ENCODE data around the gene LRRC42.

The LRRC42 gene

GRCh38 chr1:54004481-54005049 lies 58.4 kb downstream of the LRRC42 start:
- no peak for DNase-seq (ENCODE audit: extremely low spot score)
- ChIA-PET CTCF (interaction anchor here (1.0 kb wide), 1 partner anchor 10 kb away, joined by 3 read pairs; no protein-coding TSS in a partner anchor), POLR2A (no interaction called here)
- TF ChIP-seq CTCF (IDR thresholded peaks at IDR 0.05; ENCODE audit: control extremely low read depth, extremely low read depth, low read depth, missing control alignments), result no peak

GRCh38 chr1:54006508-54006907 lies 60.4 kb downstream of the LRRC42 start:
- POLR2A ChIA-PET, result no interaction called here
- peak; percentile 8 for DNase-seq (ENCODE audit: extremely low spot score)
- CTCF ChIA-PET, result interaction anchor here (1.3 kb wide), 1 partner anchor 26 kb away, joined by 4 read pairs; no protein-coding TSS in a partner anchor
- TF ChIP-seq CTCF (IDR thresholded peaks at IDR 0.05; ENCODE audit: control extremely low read depth, extremely low read depth, low read depth, missing control alignments), result no peak

- POLR2A ChIA-PET, result no interaction called here
These were observed 61.5 kb downstream of the LRRC42 start for GRCh38 chr1:54007613-54008012.

GRCh38 chr1:54008876-54009275 lies 62.7 kb downstream of the LRRC42 start:
- ChIA-PET POLR2A (no interaction called here), CTCF (no interaction called here)
- no peak for DNase-seq (ENCODE audit: extremely low spot score)
- no peak for TF ChIP-seq CTCF (IDR thresholded peaks at IDR 0.05; ENCODE audit: control extremely low read depth, extremely low read depth, low read depth, missing control alignments)

More at GRCh38 chr1:54007613-54008012, 61.5 kb downstream of the LRRC42 start:
- CTCF ChIA-PET, result interaction anchor here (1.6 kb wide), 1 partner anchor 47 kb away, joined by 4 read pairs; no protein-coding TSS in a partner anchor
- no peak for DNase-seq (ENCODE audit: extremely low spot score)
- no peak for TF ChIP-seq CTCF (IDR thresholded peaks at IDR 0.05; ENCODE audit: control extremely low read depth, extremely low read depth, low read depth, missing control alignments)

GRCh38 chr1:54009406-54009805 lies 63.3 kb downstream of the LRRC42 start:
- DNase-seq (ENCODE audit: extremely low spot score), result no peak
- POLR2A ChIA-PET, result no interaction called here
- CTCF ChIA-PET, result interaction anchor here (0.5 kb wide), 1 partner anchor 54 kb away, joined by 3 read pairs; no protein-coding TSS in a partner anchor
- no peak for TF ChIP-seq CTCF (IDR thresholded peaks at IDR 0.05; ENCODE audit: control extremely low read depth, extremely low read depth, low read depth, missing control alignments)

GRCh38 chr1:54010415-54011117 lies 64.4 kb downstream of the LRRC42 start:
- POLR2A ChIA-PET, result no interaction called here
- no peak for TF ChIP-seq CTCF (IDR thresholded peaks at IDR 0.05; ENCODE audit: control extremely low read depth, extremely low read depth, low read depth, missing control alignments)
- CTCF ChIA-PET, result no interaction called here

More at GRCh38 chr1:54010415-54011117, 64.4 kb downstream of the LRRC42 start:
- DNase-seq (ENCODE audit: extremely low spot score), result no peak
